GM12878 (cell line): ENCODE data around the gene PEX1. TPM values are rescaled to one million over a fixed set of nuclear protein-coding genes. Genes with fewer than 3 reads are reported as not detected.

Experiments used
- CHD1 ChIP-seq: IDR thresholded peaks from 2 replicates; pipeline ENCODE4 v1.6.1; 2012; ENCODE audit warnings: low read depth, low read length, improper control_type of control experiment
- FOXM1 ChIP-seq: IDR thresholded peaks from 2 replicates; pipeline ENCODE4 v1.6.1; 2012; ENCODE audit warnings: low read depth, mild to moderate bottlenecking, inconsistent platforms, low read length, moderate library complexity
- HDAC2 ChIP-seq: fragments of 200-600 bp; sonication (generic); IDR thresholded peaks from 2 replicates; pipeline ENCODE4 v1.6.1; 2017
- IKZF2 ChIP-seq, 2 experiments: fragments of 450-650 bp; IDR thresholded peaks; 2 replicates each; pipeline ENCODE4 v1.6.1; 2017; ENCODE audit warnings: mild to moderate bottlenecking in 2 of 2, moderate library complexity in 2 of 2
- LARP7 ChIP-seq: fragments of 450-650 bp; IDR thresholded peaks from 2 replicates; pipeline ENCODE4 v1.6.1; 2017; ENCODE audit warnings: mild to moderate bottlenecking
- MEF2A ChIP-seq: IDR thresholded peaks from 2 replicates; pipeline ENCODE4 v1.6.1; 2011; ENCODE audit warnings: low read depth, mild to moderate bottlenecking, low read length, moderate library complexity; ENCODE audit not compliant: insufficient read depth
- MLLT1 ChIP-seq: fragments of 450-650 bp; IDR thresholded peaks from 2 replicates; pipeline ENCODE4 v1.6.1; 2016; ENCODE audit warnings: mild to moderate bottlenecking
- MTA3 ChIP-seq: IDR thresholded peaks from 2 replicates; pipeline ENCODE4 v1.6.1; 2012; ENCODE audit warnings: low read length, inconsistent platforms, borderline replicate concordance
- PAX5 ChIP-seq: IDR thresholded peaks from 2 replicates; pipeline ENCODE4 v1.6.1; 2011; ENCODE audit warnings: low read depth, low read length, borderline replicate concordance
- POLR2AphosphoS5 ChIP-seq: IDR thresholded peaks from 2 replicates; pipeline ENCODE4 v1.6.1; 2011; ENCODE audit warnings: mild to moderate bottlenecking, low read length, inconsistent platforms
- RBBP5 ChIP-seq: fragments of 200-600 bp; sonication (generic); conservative IDR thresholded peaks from 2 replicates; pipeline ENCODE4 v1.6.1; 2016
- RUNX3 ChIP-seq: IDR thresholded peaks from 2 replicates; pipeline ENCODE4 v1.6.1; 2012; ENCODE audit warnings: low read length, inconsistent platforms
- SREBF1 ChIP-seq: IDR thresholded peaks from 2 replicates; pipeline ENCODE4 v1.6.1; 2012; ENCODE audit warnings: mild to moderate bottlenecking, low read length
- TAF1 ChIP-seq: IDR thresholded peaks from 2 replicates; pipeline ENCODE4 v1.6.1; 2011; ENCODE audit warnings: mild to moderate bottlenecking, low read depth, low read length, borderline replicate concordance
- TCF12 ChIP-seq: IDR thresholded peaks from 2 replicates; pipeline ENCODE4 v1.6.1; 2011; ENCODE audit warnings: low read depth, mild to moderate bottlenecking, low read length
- ZBED1 ChIP-seq: IDR thresholded peaks from 2 replicates; pipeline ENCODE4 v1.6.1; 2016; ENCODE audit warnings: borderline replicate concordance
- ZNF687 ChIP-seq: fragments of 450-650 bp; IDR thresholded peaks from 2 replicates; pipeline ENCODE4 v1.6.1; 2017; ENCODE audit warnings: mild to moderate bottlenecking, moderate library complexity
- ZZZ3 ChIP-seq: IDR thresholded peaks from 2 replicates; pipeline ENCODE4 v1.6.1; 2011; ENCODE audit warnings: low read depth; ENCODE audit not compliant: control insufficient read depth, insufficient read length
- polyA plus RNA-seq, 11 experiments: library from polyadenylated mRNA; depleted of rRNA in 4 of 11; unstranded in 6 of 11; stranded (reverse) in 5 of 11; fragments of >200 nt; fragmentation: Nextera tagmentation in 4 of 11; fragmentation: Illumina TruSeq in 1 of 11; extraction: Ambion mirVana in 4 of 11; extraction: Trizol in 1 of 11; gene quantifications; 1 replicate in 1 of 11; 2 replicates in 10 of 11; pipeline versions ENCODE4 v1.2.1 to v1.2.3, GENCODE V29; 2011 to 2016; ENCODE audit warnings: inconsistent platforms in 2 of 11, missing spikeins in 2 of 11, low read depth in 1 of 11
- total RNA-seq, 4 experiments: library from RNA; depleted of rRNA in 3 of 4; stranded (reverse); fragments of >200 nt in 3 of 4; fragmentation: Illumina TruSeq in 1 of 4; extraction: Trizol in 1 of 4; gene quantifications; 2 replicates each; pipeline versions ENCODE4 v1.2.1 to v1.2.3, GENCODE V29; 2013 to 2021
- TF ChIP-seq, protein P1 (sequence below): IDR thresholded peaks from 2 replicates; pipeline ENCODE4 v1.6.1; 2012; ENCODE audit warnings: mild to moderate bottlenecking, low read depth, low read length
- TF ChIP-seq, protein P2 (sequence below): fragments of 450-650 bp; IDR thresholded peaks from 2 replicates; pipeline ENCODE4 v1.6.1; 2017; ENCODE audit warnings: low read depth, mild to moderate bottlenecking, moderate library complexity

The PEX1 gene
- total and polyA plus RNA-seq, 10 of the 15 experiments (the other 5 are each of a cell fraction or from before 2014, with no cell fraction given): 6.7 to 22.9 (median 15.4) TPM

DNA sequence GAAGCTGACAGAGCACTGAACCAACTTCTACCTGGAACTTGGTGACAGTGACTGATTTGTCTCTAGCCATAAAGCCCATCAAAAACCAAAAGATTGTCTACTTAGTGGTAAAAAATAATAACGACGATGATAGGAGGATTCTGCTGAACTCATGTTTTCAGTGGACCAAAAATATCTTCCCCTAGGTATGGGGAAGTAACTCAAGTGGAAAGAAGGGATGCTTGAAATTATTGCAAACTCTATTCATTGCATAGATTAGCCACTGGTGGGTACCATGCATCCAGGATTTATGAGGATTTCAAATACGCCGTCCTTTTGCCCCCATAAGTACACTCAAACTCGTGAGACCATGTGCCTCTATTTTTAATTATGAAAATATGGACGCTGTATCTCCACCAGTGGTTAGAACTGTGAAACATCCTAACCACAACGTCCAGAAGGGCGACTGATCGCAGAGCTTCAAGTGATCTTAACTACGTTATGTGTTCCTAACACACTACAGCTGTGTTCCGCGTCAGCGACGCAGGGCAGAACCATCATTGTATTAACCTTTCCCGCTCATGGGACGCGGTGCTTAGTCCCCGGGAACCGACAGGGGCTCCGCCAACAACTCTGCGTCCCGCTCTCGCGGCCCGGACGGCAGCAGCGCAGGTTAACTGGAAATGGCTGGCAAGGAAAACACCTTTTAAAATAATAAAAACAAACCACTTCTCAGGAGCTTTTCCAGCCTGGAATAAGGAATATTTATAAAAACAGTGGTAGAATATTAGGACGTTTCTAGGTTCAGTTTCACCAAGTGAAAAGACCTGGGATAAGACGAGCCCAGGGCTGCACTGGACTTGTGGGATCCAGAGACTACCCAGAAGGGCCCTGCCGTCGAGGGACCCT, 776 bp downstream of the PEX1 start (continued):
- TF ChIP-seq CHD1 (no peak), ZBED1 (0 out of 2 replicates have a peak, but pooled peaks have one; percentile 1), ZNF687 (0 out of 2 replicates have a peak, but pooled peaks have one; percentile 6), HDAC2 (no peak), TAF1 (0 out of 2 replicates have a peak, but pooled peaks have one; percentile 26), TCF12 (peak; percentile 63; the same call in 1 of the 2 replicates), MEF2A (peak; percentile 29; the same call in 1 of the 2 replicates), IKZF2 (IDR thresholded peaks at IDR 0.05) (peak; percentile 14 to 33; a peak in 1 of 4 replicates), SREBF1 (no peak), MLLT1 (no peak), RUNX3 (peak; percentile 89), PAX5 (0 out of 2 replicates have a peak, but pooled peaks have one; percentile 30), RBBP5 (no peak), POLR2AphosphoS5 (peak; percentile 40; the same call in 1 of the 2 replicates), LARP7 (peak; percentile 66; the same call in 1 of the 2 replicates), MTA3 (0 out of 2 replicates have a peak, but pooled peaks have one; percentile 57), ZZZ3 (no peak), FOXM1 (peak; percentile 34; the same call in 1 of the 2 replicates)
- TF ChIP-seq, protein P1, sequence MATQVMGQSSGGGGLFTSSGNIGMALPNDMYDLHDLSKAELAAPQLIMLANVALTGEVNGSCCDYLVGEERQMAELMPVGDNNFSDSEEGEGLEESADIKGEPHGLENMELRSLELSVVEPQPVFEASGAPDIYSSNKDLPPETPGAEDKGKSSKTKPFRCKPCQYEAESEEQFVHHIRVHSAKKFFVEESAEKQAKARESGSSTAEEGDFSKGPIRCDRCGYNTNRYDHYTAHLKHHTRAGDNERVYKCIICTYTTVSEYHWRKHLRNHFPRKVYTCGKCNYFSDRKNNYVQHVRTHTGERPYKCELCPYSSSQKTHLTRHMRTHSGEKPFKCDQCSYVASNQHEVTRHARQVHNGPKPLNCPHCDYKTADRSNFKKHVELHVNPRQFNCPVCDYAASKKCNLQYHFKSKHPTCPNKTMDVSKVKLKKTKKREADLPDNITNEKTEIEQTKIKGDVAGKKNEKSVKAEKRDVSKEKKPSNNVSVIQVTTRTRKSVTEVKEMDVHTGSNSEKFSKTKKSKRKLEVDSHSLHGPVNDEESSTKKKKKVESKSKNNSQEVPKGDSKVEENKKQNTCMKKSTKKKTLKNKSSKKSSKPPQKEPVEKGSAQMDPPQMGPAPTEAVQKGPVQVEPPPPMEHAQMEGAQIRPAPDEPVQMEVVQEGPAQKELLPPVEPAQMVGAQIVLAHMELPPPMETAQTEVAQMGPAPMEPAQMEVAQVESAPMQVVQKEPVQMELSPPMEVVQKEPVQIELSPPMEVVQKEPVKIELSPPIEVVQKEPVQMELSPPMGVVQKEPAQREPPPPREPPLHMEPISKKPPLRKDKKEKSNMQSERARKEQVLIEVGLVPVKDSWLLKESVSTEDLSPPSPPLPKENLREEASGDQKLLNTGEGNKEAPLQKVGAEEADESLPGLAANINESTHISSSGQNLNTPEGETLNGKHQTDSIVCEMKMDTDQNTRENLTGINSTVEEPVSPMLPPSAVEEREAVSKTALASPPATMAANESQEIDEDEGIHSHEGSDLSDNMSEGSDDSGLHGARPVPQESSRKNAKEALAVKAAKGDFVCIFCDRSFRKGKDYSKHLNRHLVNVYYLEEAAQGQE: no peak
- TF ChIP-seq, protein P2, sequence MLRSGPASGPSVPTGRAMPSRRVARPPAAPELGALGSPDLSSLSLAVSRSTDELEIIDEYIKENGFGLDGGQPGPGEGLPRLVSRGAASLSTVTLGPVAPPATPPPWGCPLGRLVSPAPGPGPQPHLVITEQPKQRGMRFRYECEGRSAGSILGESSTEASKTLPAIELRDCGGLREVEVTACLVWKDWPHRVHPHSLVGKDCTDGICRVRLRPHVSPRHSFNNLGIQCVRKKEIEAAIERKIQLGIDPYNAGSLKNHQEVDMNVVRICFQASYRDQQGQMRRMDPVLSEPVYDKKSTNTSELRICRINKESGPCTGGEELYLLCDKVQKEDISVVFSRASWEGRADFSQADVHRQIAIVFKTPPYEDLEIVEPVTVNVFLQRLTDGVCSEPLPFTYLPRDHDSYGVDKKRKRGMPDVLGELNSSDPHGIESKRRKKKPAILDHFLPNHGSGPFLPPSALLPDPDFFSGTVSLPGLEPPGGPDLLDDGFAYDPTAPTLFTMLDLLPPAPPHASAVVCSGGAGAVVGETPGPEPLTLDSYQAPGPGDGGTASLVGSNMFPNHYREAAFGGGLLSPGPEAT: no peak
